HG03175 (cell line): ENCODE results near the gene PMEPA1.

Experiments used
- ATAC-seq: cut with Tn5 transposase; IDR thresholded peaks from one replicate; pipeline ENCODE4 v1.9.1; 2021; ENCODE audit warnings: mild to moderate bottlenecking, moderate library complexity; ENCODE audit not compliant: unreplicated experiment

Gene PMEPA1

DNA sequence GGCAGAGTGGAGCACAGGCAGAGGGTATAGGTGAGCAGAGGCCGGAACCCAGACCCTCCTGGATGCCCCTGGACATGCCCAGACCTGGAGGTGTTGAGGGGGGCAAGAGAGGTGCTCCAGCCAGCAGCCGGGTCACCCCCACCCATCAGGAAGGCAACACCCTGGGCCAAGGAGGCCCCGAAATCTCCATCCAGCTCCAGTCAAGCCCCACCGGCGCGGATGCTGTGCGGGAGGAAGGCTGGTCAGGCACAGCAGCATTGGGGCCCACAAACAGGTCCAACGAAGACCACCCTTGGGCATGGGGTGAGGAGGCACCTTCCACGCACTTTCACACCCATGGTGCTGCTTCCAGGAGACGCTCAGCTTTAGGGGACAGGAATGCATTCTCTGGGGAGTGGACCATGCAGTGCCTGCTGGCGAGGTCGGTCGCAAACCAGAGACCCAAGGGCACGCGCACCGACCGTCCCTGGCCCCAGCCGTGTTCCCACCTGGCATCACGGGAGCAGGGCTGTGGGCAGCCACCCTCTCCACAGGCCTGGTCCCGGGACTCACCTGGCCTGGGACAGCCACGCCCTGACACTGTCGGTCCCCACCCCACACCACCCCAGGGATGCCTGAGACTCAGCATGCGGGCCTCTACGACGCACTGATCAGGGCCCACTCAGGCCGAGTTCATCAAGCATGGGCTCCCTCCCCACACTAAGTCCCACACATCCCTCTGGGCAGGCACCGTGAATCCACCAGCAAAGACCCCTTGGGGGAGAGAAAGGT lies 45.9 kb downstream of the PMEPA1 start:
- no peak for ATAC-seq

DNA sequence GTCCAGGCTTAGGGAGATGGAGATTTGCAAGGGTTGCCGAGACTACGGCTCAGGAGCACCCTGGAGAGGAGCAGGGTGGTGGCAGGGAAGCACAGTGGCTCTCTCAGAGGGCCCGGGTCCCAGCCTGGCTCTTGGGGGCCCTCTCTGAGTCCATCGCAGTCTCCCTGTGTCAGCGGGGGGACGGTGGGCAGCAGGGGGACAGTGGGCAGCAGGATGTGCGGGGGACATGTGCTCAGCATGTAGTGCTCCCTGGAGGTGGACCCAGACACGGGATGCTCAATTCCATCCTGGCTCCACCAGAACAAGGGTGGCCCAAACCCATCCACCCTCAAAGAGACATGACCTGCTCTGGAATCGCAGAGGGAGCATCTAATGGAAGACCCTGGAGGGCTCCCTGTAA lies 46.6 kb downstream of the PMEPA1 start:
- ATAC-seq: no peak

DNA sequence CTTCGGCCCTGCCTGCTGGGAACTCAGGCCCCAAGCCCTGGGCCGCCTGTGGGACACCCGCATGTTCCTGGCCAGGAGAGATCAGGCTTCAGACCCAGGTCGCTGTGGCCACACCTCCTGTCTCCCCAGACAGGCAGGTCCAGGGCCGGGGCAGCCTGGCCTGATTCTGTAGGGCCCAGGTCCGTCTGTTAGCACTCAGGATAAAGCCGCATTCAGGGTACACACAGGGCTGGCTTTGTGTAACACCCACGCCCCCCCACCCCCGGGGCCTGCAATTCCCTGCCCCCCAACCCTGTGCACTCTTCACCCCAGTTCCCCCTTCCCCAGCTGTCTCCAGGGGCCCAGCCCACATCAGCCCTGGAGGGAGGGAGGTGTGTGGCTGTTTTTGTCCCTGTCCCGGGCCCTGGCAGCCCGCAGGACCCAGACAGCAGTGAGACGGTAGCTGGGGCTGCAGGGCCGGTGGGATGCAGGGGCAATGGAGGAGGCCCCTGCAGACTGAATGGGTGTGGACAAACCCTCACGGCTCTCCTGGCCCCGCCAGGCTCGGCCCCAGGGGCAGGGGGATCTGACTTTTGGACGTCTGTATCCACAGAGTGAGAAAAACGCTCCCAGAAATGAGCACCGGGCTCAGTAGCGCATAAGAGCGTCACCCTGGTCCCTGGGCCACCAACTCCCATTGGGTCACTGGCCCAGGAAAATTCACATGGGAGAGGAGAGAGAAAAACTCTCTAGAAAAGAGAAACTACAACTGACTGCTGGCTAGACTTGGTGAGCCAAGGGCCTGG lies 47.2 kb downstream of the PMEPA1 start:
- ATAC-seq: no peak

DNA sequence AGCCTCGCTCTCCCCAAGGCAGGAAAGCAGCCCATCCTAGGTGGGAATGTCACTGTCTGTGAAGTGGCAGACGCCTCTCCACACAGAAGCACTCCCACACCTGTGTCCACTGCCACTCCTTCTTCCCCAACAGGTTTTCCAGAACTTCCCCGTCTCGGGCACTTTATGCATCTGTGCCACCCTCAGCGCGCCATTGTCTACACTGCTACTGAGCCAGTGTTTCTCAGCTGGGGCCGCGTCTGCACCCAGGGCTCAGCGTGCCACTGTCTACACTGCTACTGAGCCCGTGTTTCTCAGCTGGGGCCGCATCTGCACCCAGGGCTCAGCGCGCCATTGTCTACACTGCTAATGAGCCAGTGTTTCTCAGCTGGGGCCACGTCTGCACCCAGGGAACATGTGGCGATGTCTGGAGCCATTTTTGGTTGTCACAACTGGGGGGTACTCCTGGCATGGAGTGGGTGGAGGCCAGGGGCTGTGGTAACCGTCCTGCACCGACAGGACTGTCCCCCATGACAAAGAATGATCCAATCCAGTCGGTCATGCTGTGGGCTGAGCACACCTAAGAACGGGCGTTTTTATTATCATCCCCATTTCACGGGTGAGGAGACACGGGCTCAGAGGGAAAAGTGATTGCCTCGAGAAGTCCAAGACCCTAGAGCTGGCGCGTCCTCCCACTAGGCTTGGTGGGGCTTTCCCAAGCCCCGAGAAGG lies 47.9 kb downstream of the PMEPA1 start:
- no peak for ATAC-seq

DNA sequence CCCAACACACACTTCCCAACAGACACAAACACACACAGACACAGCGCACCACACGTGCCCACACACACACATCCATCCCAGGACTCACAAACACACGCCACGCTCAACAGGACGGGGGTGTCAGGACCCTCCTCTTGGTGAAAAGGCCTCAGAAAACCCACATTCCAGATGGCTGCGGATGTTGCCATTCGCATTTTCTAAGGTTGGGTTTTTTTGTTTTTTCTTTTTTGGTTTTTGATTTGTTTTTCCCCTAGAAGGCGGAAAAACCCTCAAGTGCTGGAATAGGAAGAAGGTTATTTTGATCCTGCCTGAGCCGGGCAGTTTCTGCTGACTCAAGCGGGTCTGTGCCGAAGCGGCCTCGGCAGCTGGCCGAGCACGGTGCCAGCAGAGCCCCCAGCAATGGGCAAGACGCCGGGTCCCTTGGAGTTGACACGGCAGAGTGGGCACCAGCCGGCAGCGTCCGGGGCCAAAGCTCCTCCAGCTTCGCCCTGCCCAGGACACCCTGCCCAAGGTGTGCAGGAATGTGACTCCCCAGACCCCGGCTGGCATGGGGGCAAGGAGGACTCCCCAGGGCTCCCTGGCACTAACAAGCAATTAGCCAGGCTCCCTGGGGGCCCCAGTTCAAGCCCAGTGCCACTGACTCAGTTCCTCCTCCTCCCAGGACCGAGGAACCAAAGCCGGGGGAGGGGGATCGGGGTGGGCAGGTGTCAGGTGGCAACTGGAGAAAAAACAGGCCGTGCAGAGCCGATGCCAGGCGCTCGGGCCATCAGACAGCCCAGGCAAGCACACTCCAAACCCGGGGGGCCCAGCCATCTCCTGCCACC lies 48.7 kb downstream of the PMEPA1 start:
- no peak for ATAC-seq

DNA sequence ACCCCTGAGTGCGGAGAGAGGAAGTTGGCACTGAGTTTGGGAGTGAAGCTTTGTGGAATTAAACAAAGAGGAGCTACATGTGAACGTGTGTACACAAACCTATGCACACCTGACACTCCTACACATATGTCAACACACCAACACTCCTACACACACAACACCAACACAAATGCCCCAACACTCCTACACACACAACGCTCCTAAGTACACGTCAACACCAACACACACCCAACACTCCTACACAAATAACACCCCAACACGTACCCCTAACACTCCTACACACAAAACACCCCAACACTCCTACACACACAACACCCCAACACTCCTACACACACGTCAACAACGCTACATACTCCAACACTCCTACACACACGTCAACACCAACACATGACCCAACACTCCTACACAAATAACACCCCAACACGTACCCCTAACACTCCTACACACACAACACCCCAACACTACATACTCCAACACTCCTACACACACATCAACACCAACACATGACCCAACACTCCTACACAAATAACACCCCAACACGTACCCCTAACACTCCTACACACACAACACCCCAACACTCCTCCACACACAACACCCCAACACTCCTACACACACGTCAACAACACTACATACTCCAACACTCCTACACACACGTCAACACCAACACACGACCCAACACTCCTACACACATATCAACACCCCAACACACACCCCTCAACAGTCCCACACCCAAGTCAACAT lies 49.5 kb downstream of the PMEPA1 start:
- no peak for ATAC-seq

DNA sequence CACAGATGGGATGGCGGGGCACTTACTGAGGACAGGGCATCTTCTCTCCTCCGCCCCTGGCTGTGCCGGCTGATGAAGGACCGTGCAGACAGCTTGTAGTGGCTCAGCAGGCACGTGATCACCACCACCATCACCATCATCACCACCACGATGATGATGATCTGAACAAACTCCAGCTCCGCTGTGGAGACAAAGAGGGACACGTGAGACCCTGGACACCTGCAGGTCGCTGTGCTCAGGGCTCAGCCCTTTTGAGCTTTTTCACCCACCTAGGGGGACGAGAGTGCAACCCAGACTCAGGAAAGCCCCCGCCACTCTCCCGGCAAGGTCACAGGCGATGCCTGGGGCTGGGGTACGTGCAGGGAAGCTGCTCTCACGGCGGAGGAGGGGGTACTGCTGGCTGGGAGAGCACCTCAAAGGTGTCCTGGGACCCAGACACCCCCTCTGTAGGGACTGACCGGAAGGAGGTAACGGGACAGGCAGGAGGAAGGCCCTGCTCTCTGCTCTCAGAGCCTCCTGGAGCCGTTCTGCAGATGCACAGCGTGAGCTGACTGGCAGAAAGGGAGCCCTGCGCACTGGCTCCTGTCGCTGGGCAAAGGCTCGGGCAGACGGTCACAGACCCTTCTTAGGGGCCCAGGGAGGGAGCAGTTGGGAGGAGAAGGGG lies 50.2 kb downstream of the PMEPA1 start:
- no peak for ATAC-seq

DNA sequence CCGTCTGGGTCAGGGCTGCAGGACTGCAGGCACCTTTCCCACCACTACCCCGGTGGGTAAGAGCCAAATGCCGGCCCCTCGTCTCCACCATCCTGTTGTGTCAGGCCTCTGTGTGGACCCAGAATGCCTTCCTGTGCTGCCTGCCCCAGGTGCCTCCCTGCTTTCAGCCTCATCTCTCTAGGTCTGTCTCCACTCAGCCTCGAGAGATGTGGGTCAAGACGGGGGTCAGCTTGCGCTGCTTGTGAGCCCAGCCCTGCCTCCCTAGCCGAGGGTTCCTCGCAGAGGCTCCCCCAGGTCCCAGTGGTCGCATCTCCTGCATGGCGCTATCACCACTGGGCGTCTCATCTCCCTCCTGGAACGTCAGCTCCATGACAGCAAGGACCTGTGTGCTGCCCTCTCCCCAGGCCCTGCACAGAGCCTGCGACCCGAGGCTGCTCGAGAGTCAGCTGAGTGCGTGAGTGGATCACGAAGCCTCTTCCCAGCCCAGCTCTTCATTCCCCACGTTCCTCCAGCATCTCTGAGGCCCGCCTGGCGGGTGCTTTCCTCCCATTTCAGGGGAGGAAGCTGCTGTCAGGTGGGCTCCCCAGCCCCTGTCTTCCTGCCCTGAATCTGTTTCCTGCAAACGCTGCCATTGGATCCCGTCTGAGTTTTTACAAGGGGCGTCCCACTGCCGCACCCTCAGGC lies 50.8 kb downstream of the PMEPA1 start:
- ATAC-seq: no peak

DNA sequence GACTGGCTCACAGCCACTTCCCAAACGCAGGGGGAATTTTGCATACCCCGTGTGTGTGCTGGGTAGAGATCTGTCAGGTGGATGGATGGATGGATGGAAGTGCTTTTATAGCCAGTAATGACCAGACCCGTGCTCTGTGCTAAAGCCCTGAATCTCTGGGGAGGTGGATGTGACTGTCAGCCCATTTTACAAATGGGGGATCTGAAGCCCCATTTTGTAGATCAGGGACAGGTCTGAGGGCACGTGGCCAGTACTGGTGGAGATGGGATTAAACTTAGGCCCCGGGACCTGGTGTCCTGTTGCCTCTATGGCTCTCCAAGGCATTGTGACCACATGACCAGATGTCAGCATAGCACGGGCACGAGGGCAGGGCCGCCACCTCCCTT lies 51.4 kb downstream of the PMEPA1 start:
- no peak for ATAC-seq

DNA sequence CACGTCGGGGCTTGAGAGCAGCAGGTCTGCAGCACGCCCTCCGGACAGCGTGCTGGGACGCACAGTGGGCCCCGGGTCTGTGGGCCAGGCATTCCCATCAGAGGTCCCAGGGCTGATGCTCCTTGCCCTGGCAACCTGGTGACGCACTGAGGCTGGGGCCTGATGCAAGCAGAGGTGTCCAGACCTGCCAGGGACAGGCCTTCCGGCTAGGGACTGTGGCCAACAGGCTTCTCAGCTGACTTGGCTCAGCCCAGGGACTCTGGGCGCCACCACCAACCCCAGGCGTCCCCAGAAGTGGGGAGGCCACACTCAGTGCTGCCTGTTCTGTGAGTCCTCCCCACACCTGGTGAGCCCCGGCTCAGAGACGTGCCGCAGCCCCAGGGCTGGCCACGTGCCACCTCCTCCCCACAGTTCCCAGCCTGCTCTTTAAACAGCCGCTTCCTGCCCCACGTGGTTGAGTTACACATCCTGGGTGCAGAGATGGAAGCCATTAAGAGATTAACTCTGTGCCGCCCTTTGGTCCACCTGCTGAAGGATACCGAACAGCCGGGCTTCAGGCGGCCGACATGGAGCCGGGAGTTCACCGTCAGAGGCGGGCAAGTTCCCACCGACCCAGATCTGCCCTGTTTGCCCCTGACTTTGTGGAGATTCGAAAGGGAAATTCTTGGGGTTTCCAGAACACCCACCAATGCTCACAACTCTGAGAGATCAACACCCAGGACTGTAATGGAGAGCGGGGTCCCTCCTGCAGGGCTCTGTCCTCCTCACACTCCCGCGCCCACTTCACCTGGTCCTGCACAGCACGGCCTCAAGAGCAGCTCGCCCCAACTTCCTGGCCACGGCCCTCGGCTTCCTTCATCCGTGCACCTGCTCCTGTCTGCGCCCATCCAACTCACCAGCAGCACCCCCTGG lies 52.0 kb downstream of the PMEPA1 start:
- ATAC-seq: no peak

DNA sequence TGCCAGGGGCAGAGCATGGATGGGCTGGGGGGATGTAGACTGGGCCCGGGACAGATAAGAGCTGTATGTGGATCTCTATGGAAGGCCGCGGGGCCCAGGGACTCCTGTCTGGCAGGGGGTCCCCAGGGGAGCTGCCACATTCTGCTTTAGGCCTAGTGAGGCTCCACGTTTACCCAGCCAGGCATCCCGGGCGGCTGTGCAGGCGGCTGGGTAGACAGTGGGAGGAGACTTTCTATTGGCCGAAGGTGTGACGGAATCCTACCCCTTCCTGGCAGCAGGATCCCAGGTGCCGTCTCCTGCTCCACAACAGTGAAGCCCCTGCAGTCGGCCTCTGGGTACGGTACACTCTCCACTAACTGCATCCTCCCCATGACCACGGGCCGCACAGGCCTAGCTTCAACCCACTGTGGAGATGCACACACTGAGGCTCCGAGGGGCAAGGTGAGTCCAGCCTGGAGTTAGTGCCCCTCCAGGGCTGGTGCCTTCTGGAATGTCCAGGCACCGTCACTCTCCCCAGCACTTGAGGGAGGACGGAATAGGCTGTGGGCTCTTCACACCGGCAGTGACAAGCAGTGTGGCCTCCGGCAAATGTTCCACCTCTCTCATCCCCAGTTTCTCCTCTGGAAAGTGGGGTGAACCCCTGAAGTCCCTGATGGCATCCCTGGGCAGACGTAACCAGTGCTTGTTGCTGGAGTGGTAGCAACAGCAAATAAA lies 52.8 kb downstream of the PMEPA1 start:
- no peak for ATAC-seq

DNA sequence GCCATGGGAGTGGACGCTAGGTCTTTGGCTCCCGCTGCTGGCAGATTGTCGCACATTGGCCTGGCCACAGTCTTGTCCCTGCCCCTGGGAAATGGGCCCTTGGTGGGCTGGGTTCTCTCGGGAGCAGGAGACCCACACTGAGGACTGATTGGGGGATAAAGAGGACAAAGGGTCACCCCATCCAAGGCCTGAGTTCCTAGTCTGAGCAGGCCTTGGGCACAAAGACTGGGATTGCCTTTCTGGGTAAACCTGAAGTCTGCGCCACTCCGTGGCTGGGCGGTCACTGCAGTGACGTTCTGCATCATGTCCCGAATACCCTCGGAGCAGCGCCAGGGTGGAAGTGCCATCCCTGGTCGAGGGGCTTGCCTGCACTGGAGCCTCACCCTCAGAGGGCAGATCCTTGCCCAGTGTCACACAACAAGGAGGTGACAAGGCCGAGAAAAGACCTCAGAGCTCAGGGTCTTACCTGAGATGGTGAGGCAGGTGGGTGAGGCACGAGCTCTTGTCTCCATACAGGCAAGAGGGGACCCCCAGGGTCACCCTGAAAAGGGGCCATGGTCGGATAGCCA lies 53.5 kb downstream of the PMEPA1 start:
- no peak for ATAC-seq

DNA sequence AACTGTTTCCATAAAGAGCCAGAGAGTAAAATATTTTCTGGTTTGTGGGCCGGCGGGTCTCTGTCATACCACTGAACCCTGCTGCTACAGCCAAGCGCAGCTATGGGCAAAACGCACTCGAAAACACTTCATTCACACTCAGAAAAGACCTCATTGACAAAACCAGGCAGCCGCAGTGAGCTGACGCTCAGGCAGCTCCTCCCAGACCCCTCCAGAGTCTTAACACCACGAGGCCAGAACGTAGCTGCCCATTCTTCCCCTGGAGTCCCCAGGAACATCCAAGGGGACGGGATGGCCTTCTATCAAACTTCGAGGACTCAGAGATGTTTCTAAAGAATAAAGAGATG lies 54.0 kb downstream of the PMEPA1 start:
- no peak for ATAC-seq

DNA sequence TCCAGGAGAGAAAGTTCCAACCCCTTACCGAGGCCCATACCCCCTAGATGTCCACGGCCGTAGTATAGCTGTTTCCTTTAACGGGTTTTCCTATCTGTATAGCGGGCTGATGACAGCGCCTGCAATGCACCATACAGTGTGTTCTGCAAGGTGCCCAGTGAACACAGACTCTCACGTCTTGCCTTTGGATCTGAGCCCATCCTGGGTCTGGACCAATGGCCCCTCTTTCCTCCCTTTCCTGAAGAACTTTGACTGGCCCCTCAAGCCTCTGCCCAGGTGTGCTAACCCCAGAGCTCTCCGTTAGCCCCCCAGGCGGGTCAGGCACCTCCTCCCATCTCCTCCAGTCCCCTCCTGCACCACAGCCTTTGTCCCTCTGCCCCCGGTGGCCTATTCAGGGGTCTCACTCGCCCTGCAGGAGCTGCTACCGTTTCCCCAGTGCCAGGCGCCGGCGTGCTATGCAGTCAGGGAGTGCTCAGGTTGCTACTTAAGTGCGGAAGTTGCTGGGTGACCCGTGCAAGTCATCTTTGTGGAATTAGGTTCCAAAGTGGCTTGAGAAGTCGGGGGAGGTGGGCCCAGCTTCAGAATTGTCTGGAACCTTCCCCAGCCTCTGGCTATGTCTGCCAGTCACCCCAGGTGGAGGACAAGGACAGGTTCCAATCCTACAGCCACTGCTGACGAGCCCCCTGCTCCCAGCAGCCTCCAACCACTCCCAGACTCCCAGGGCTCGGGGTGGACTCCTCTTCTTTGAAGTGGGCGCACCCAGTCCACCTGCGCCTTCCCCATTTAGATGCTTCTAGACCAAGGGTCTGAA lies 54.6 kb downstream of the PMEPA1 start:
- ATAC-seq: no peak

DNA sequence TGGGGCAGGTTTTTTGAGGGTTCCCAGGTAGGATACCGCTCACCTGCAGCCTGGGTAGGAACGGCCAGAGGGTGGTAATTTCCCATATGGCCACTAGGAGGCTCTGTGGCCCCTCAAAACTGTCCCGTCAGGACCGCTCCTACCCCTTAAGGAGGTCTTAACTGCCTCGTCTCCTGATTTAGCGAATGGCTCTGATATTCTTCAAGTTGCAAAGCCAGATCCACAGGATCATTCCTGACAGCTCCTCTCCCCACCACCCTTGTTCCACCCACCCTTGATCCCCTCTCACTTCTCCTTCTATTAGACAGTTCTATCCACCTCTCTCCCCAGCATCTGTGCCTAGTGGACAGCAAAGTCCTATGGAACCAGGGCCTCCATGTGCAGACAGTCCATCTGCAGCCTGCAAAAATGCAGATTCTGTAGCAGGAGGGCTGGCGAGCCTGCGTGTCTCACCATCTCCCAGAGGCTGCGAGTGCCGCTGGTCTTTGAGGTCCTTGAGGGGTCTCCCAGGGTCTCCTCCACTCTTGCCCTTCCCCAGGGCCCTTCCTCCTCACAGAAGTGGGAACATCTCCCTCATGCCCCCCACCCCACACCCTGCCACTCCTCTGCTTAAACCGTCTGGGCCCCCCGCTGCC lies 55.3 kb downstream of the PMEPA1 start:
- peak; percentile 68 for ATAC-seq

DNA sequence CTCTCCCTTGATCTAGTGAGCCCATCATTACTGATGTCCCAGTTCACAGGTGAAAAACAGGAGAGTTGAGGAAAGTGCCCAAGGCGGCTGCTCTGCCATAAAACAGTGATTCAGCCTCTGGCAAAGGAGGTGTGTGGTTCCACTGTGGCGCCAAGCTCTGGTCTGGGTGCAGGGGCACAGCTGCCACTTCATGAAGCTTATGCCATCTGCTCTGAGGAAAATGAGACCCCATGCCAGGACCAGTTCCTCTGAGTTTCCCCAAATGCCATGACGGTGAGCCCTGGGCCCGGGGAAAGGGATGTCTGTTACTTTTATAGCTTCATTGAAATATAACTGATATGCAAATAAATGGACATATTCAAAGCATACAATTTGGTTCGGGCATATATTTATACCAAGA lies 55.9 kb downstream of the PMEPA1 start:
- ATAC-seq: no peak
